GM12892 (cell line): Measurements from ENCODE around the gene ANKRD13C.

Experiments
- POLR2A ChIP-seq: IDR thresholded peaks from 2 replicates; pipeline ENCODE4 v1.6.1; 2011; ENCODE audit warnings: low read depth, low read length, control low read depth
- POLR2AphosphoS5 ChIP-seq: IDR thresholded peaks from 2 replicates; pipeline ENCODE4 v1.6.1; 2011; ENCODE audit warnings: low read depth, low read length, control low read depth
- TAF1 ChIP-seq: IDR thresholded peaks from 2 replicates; pipeline ENCODE4 v1.6.1; 2011; ENCODE audit warnings: low read depth, mild to moderate bottlenecking, control low read depth, low read length, borderline replicate concordance

DNA sequence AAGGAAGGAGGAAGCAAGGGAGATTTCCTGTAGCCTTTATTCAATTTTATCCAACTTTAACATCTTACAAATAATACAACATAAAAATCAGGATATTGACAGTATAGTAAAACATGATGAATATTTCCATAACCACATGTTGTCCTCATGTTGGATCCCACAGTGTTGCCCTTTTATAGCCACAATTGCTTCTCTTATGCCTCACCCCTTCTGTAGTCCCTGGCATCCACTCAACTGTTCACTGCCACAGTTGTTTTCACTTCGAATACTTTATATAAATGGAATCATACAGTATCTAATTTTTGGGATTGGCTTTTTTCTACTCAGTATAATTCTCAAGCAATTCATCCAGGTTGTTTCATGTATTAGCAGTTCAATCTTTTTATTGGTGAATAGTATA lies 88.6 kb downstream of the ANKRD13C start:
- TF ChIP-seq POLR2A (no peak), POLR2AphosphoS5 (no peak), TAF1 (no peak)
